Limb (tissue), 2 donors: Measurements from ENCODE around the gene RGCC.

Experiments
- DNase-seq, 2 donors: peaks; one replicate each; pipeline ENCODE4 v3.0.0-alpha.2; 2016; ENCODE audit errors: extremely low spot score in 2 of 2

Gene RGCC

GRCh38 chr13:41453620-41454019 is 3.7 kb upstream of the RGCC start:
- no peak for DNase-seq

- DNase-seq = no peak
Observed at GRCh38 chr13:41454170-41454569, 3.2 kb upstream of the RGCC start.

- DNase-seq = no peak
Observed at GRCh38 chr13:41455725-41456419, 1.5 kb upstream of the RGCC start.

DNA sequence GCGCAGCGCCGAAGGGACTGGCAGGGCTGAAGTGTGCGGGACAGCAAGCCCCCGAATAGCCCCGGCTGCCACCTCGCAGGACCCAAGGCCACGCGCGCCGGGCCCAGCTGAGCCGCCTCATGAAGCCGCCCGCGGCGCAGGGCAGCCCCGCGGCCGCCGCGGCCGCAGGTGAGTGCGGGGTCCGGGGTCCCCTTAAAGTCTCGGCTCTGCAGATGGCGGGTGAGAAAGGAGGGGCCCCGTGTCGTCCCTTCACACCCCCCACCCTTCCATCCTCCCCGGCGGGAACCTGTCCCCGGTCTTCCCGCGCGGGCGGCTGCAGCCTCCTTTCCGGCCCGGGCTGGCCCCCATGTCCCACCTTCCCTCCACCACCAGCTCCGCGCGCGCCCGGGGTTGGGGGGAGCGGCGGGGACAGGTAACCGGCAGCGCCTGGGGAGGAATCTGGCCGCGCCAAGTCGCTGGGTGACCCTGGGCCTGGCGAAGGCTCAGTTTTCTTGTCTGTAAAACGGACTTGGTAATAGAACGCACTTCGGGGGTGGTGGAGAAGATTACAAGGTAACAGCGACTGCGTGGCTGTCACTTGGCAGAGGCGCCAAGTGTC is 338 bp downstream of the RGCC start:
- no peak for DNase-seq

- DNase-seq = peak in 1 of 2 donors; percentile 65
Observed at GRCh38 chr13:41458187-41458760, 924 bp downstream of the RGCC start.

GRCh38 chr13:41458761-41459431 is 1.5 kb downstream of the RGCC start:
- DNase-seq = peak in 1 of 2 donors; percentile 52

GRCh38 chr13:41459432-41460073 is 2.2 kb downstream of the RGCC start:
- DNase-seq = no peak

DNA sequence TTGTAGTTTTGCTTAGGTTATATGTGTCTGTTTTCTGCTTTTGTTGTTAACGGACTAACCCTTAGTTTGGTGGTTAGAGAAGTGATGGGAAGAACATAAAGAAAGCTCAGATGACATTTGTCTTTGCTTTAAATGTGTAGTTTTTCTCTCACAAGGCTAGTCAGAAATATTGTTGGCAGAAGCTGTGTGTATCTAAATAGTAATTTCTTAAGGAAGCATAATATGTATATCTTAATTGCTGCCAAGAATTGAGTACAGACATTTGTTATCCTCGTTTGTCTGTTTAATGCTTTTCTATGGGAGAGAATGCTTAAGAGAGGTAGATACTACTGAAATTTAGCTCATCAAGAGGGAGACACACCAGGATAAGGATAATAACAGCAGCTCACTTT is 2.7 kb downstream of the RGCC start:
- no peak for DNase-seq

GRCh38 chr13:41460930-41461329 is 3.6 kb downstream of the RGCC start:
- no peak for DNase-seq

- no peak for DNase-seq
Observed at GRCh38 chr13:41461527-41462139, 4.3 kb downstream of the RGCC start.

- no peak for DNase-seq
Observed at GRCh38 chr13:41462427-41462826, 5.1 kb downstream of the RGCC start.

- DNase-seq = no peak
Observed at GRCh38 chr13:41463838-41464602, 6.7 kb downstream of the RGCC start.

DNA sequence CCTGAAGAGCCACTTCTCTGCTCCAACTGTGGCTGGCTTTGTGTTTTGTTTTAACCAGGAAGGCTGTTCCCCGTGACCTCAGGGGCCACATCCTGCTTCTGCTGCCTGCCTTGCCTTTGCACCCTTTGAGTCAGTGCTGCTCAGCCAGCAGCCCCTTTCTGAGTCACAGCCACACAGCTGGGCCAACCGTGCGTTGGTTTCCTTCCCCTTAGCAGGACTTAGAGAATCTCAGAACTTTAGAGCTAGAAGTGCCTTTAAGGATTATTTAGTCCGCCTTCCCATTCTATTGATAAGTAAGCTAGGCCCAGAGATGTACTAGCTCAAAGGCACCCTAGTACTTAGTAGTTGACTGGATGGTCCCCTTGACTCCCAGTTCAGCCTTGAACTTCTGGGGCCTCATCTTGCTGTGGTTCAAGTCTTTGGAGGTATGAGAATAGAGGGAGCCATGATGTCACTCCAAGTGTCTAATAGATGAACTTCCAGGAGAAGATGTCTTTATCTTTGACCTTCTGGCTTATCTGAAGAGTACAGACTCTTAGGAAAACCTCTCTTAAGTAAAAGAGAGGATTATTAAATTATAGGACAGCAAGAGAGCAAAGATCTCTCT is 8.0 kb downstream of the RGCC start:
- DNase-seq = no peak

- DNase-seq = no peak
Observed at GRCh38 chr13:41465898-41466320, 8.6 kb downstream of the RGCC start.

DNA sequence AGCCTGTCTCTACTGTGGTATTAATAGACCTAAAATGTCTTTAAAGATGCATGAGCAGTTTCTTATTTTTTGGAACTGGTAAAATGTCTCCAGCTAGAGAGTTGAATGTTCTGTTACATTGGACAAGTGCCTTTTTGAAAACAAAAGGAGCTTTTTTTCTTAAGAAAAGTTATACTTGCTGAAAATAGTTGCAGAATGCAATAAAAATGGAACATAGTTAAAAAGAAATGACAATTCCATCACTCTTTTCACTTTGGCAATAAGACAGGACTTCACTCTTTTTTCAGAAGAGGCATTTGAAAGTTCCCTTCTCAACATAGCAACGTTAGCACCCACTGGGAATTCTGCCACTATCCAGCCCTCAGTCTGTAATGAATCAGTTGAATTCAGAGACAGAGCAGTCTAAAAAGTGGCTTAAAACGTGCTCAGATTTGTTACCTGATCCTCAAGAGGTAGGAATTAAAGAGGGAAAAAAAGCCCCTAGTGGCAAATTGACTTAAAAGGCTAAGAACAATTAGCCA is 10.1 kb downstream of the RGCC start:
- no peak for DNase-seq

GRCh38 chr13:41468631-41469030 is 11.3 kb downstream of the RGCC start:
- no peak for DNase-seq

DNA sequence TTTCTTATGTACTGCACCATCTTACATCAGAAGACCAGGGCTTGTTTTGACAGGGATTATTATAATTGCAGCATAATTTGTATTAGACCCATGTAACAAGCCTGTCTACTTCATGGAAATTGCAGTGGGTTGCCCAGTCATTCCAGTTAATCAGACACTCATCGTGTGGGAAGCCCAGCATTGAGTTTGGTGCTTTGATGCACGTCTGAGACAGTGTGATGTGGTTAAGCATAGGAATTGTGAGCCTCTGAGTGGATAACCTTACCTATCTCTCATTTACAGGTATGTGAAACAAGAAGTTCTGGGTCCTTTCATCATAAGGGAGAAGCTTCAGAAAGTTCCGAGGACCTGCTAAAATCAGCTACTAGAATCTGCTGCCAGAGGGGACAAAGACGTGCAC is 12.8 kb downstream of the RGCC start:
- DNase-seq = no peak

- no peak for DNase-seq
Observed at GRCh38 chr13:41471785-41472184, 14.4 kb downstream of the RGCC start.

- DNase-seq = no peak
Observed at GRCh38 chr13:41487222-41487621, 29.9 kb downstream of the RGCC start.

DNA sequence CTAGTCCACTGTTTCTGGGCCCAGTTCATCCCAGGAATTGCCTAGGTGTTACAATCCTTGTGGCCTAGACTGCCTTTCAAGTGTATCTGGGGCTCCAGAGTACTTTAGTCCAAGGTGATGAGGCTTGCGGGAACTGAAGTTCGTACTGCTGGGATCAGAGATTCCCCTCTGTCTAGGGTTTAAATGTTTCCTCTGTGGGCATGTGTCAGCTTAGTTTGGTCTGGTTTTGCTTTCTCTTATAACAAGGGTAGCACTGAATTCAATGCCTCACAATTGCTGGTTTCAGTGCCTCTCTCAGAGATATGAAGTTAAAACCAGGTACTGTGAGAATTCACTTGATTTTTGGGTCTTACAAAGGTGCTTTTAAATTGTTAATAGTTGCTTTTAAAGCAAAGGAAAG is 30.8 kb downstream of the RGCC start:
- DNase-seq = no peak
